ENCODE data around the gene TNFRSF11A. TPM values are rescaled to one million over a fixed set of nuclear protein-coding genes. Genes with fewer than 3 reads are reported as not detected.

Gene TNFRSF11A
- total RNA-seq, 4 donors from 2014 or later, result 1.4 to 3.2 (median 1.8) TPM; not detected in 1

- Histone ChIP-seq H3K27me3 (no peaks in the 10 kb centered on the region), H3K4me3 (no peak overlapping the region), H3K27ac (no peak overlapping the region), H3K9me3 (no peaks in the 10 kb centered on the region), H3K4me1 (no peaks in the 10 kb centered on the region), H3K36me3 (peaks cover 0 to 34% of the 10 kb centered on the region in 2 donors)
- in situ Hi-C loops (cut with MboI; ENCODE audit: low sequenced_read_pairs in 4 of 4) (no loop called here), intact Hi-C loops (cut with DNase I; ENCODE audit: low total_unique reads) (no loop called here)
- TF ChIP-seq CTCF (IDR thresholded peaks at IDR 0.05 in 4 of 5, conservative IDR thresholded peaks at IDR 0.05 in 1 of 5) (no peak), POLR2A (IDR thresholded peaks at IDR 0.05) (no peak)
- no peak for ATAC-seq
- no peak for DNase-seq
Measured at GRCh38 chr18:62300359-62300963, 24.6 kb upstream of the TNFRSF11A start.

GRCh38 chr18:62301322-62301721, 23.8 kb upstream of the TNFRSF11A start:
- TF ChIP-seq CTCF (IDR thresholded peaks at IDR 0.05 in 4 of 5, conservative IDR thresholded peaks at IDR 0.05 in 1 of 5) (no peak), POLR2A (IDR thresholded peaks at IDR 0.05) (no peak)
- no peak overlapping the region for H3K4me3 ChIP-seq
- H3K9me3 ChIP-seq, result no peaks in the 10 kb centered on the region
- H3K27me3 ChIP-seq, result no peaks in the 10 kb centered on the region
- DNase-seq (no peak), ATAC-seq (no peak)
- no peak overlapping the region for H3K27ac ChIP-seq
- in situ Hi-C loops (cut with MboI; ENCODE audit: low sequenced_read_pairs in 4 of 4) (no loop called here), intact Hi-C loops (cut with DNase I; ENCODE audit: low total_unique reads) (no loop called here)
- H3K4me1 ChIP-seq, result no peaks in the 10 kb centered on the region
- peaks cover 0 to 34% of the 10 kb centered on the region in 2 donors for H3K36me3 ChIP-seq

- Histone ChIP-seq H3K36me3 (no peaks in the 10 kb centered on the region), H3K27me3 (no peaks in the 10 kb centered on the region), H3K4me3 (no peak overlapping the region), H3K9me3 (no peaks in the 10 kb centered on the region), H3K4me1 (no peaks in the 10 kb centered on the region), H3K27ac (no peak overlapping the region)
- in situ Hi-C loops (cut with MboI; ENCODE audit: low sequenced_read_pairs in 4 of 4), result no loop called here
- no peak for ATAC-seq
- TF ChIP-seq CTCF (IDR thresholded peaks at IDR 0.05 in 4 of 5, conservative IDR thresholded peaks at IDR 0.05 in 1 of 5) (no peak), POLR2A (IDR thresholded peaks at IDR 0.05) (no peak)
- intact Hi-C loops (cut with DNase I; ENCODE audit: low total_unique reads), result no loop called here
- no peak for DNase-seq
Measured at GRCh38 chr18:62312851-62313250, 12.3 kb upstream of the TNFRSF11A start.

GRCh38 chr18:62318228-62319180, 6.6 kb upstream of the TNFRSF11A start:
- DNase-seq (no peak), ATAC-seq (no peak)
- no peak for TF ChIP-seq CTCF (IDR thresholded peaks at IDR 0.05 in 4 of 5, conservative IDR thresholded peaks at IDR 0.05 in 1 of 5)
- TF ChIP-seq POLR2A (IDR thresholded peaks at IDR 0.05), result no peak
- peaks cover 5 to 23% (median 11%) of the 10 kb centered on the region in 3 donors for H3K27me3 ChIP-seq
- no peak overlapping the region for H3K4me3 ChIP-seq
- no peaks in the 10 kb centered on the region for H3K4me1 ChIP-seq
- no peaks in the 10 kb centered on the region for H3K36me3 ChIP-seq
- no peaks in the 10 kb centered on the region for H3K9me3 ChIP-seq
- in situ Hi-C loops (cut with MboI; ENCODE audit: low sequenced_read_pairs in 4 of 4), result no loop called here
- intact Hi-C loops (cut with DNase I; ENCODE audit: low total_unique reads), result no loop called here
- no peak overlapping the region for H3K27ac ChIP-seq

Measured in gastrocnemius medialis (tissue), 4 donors.